Transverse colon (tissue), 4 donors: ENCODE measurements around the gene AMBP. TPM values are rescaled to one million over a fixed set of nuclear protein-coding genes. Genes with fewer than 3 reads are reported as not detected.

ENCODE experiments used
- DNase-seq: peaks from one replicate; pipeline ENCODE4 v3.0.0-alpha.2; 2019
- H3K27ac ChIP-seq, 4 donors: fragments of 200-600 bp; sonication (generic); 2 replicates each; pipeline ENCODE4 v1.5.1; 2016 to 2018; ENCODE audit warnings: inconsistent platforms in 4 of 4
- H3K27me3 ChIP-seq: fragments of 200-600 bp; sonication (generic); 2 replicates; pipeline ENCODE4 v1.5.1; 2017; ENCODE audit warnings: inconsistent platforms
- H3K36me3 ChIP-seq, 4 donors: fragments of 200-600 bp; sonication (generic); 2 replicates each; pipeline ENCODE4 v1.5.1; 2017 to 2019; ENCODE audit warnings: inconsistent platforms in 4 of 4
- H3K4me1 ChIP-seq, 4 donors: fragments of 200-600 bp; sonication (generic); 2 replicates each; pipeline ENCODE4 v1.5.1; 2017 to 2020; ENCODE audit warnings: inconsistent platforms in 4 of 4
- H3K4me3 ChIP-seq, 4 donors: fragments of 200-600 bp; sonication (generic); 1 replicate in 1 of 4; 2 replicates in 3 of 4; pipeline versions ENCODE4 v1.5.1 to v1.6.1; 2017 to 2019; ENCODE audit warnings: inconsistent platforms in 4 of 4
- H3K9me3 ChIP-seq, 2 donors: fragments of 200-600 bp; sonication (generic); 2 replicates each; pipeline ENCODE4 v1.5.1; 2017 to 2019; ENCODE audit warnings: inconsistent platforms in 2 of 2
- CTCF ChIP-seq, 5 experiments: fragments of 200-600 bp in 3 of 5; fragments of 450-650 bp in 2 of 5; sonication (generic) in 3 of 5; IDR thresholded peaks; 1 replicate in 2 of 5; 2 replicates in 3 of 5; pipeline ENCODE4 v1.5.1; 2016 to 2017; ENCODE audit warnings: antibody characterized with exemption in 5 of 5, inconsistent platforms in 3 of 5, mild to moderate bottlenecking in 2 of 5, moderate library complexity in 1 of 5
- EP300 ChIP-seq: sonication (generic); formaldehyde crosslinking; IDR thresholded peaks from one replicate; pipeline ENCODE4 v1.6.1; 2017; ENCODE audit warnings: antibody characterized with exemption, low read depth
- POLR2A ChIP-seq: fragments of 450-650 bp; IDR thresholded peaks from one replicate; pipeline ENCODE4 v1.6.1; 2016; ENCODE audit warnings: antibody characterized with exemption, mild to moderate bottlenecking, moderate library complexity
- POLR2AphosphoS5 ChIP-seq, 3 donors: sonication (generic); formaldehyde crosslinking; IDR thresholded peaks; one replicate each; pipeline ENCODE4 v1.6.1; 2016; ENCODE audit warnings: antibody characterized with exemption in 3 of 3
- WGBS, 2 donors: methylation state at CpG; one replicate each; pipeline ENCODE4 v1.1.5; 2018; ENCODE audit warnings: low coverage in 1 of 2; 5-methylcytosine and 5-hydroxymethylcytosine counted together
- in situ Hi-C, 4 donors: fragments of 200-750 bp; cut with MboI; loops; one replicate each; pipeline versions ENCODE4 v1.15.0 to v1.15.1; 2017; ENCODE audit warnings: low sequenced_read_pairs in 3 of 4, low pct_ligation_motif_present in 1 of 4, low pct_unique_long_range_greater_than_20kb in 1 of 4
- intact Hi-C: fragments of 100-400 bp; cut with DNase I; formaldehyde crosslinking; loops from one replicate; pipeline ENCODE4 v1.15.1; 2023; ENCODE audit warnings: low total_unique reads
- total RNA-seq, 4 donors: library from RNA; depleted of rRNA; stranded (reverse); fragments of >200 nt; gene quantifications; one replicate each; pipeline ENCODE4 v1.1.0, GENCODE V29; 2016

The AMBP gene
- total RNA-seq, 4 donors from 2014 or later: 0.96 TPM; not detected in 3

GRCh38 chr9:114026335-114026734, 51.8 kb downstream of the AMBP start:
- H3K27me3 ChIP-seq: no peaks in the 10 kb centered on the region
- intact Hi-C loops: no loop called here

GRCh38 chr9:114025760-114026159, 52.3 kb downstream of the AMBP start:
- H3K9me3 ChIP-seq: peaks cover 11 to 15% of the 10 kb centered on the region in 2 donors
- WGBS, 2 donors: 94% methylated on average over 5 of the region's 5 CpGs; no CpG with 5 or more reads in 1 of the 2 donors
- peaks cover 0 to 6% (median 0%) of the 10 kb centered on the region in 4 donors for H3K4me1 ChIP-seq
- TF ChIP-seq POLR2AphosphoS5 (IDR thresholded peaks at IDR 0.05) (no peak), POLR2A (no peak), EP300 (no peak), CTCF (IDR thresholded peaks at IDR 0.05) (no peak)
- H3K36me3 ChIP-seq: peaks cover 0 to 21% (median 0%) of the 10 kb centered on the region in 4 donors
- in situ Hi-C loops: loop anchor here in 2 of 4 donors (25.0 kb wide), 2 partner anchors 163 to 213 kb away; no protein-coding TSS in a partner anchor
- no peak for DNase-seq
- intact Hi-C loops: no loop called here
- no peak overlapping the region for H3K4me3 ChIP-seq
- no peaks in the 10 kb centered on the region for H3K27me3 ChIP-seq
- no peak overlapping the region for H3K27ac ChIP-seq

More at GRCh38 chr9:114026335-114026734, 51.8 kb downstream of the AMBP start:
- Histone ChIP-seq H3K4me1 (peaks cover 0 to under 1% (median 0%) of the 10 kb centered on the region in 4 donors), H3K27ac (no peak overlapping the region), H3K4me3 (no peak overlapping the region), H3K9me3 (peaks cover 11 to 15% of the 10 kb centered on the region in 2 donors), H3K36me3 (peaks cover 0 to 21% (median 0%) of the 10 kb centered on the region in 4 donors)
- 97 to 100% methylated on average over 2 to 3 of the region's 4 CpGs for WGBS, 2 donors
- TF ChIP-seq CTCF (IDR thresholded peaks at IDR 0.05) (no peak), EP300 (no peak), POLR2A (no peak), POLR2AphosphoS5 (IDR thresholded peaks at IDR 0.05) (no peak)
- no peak for DNase-seq
- in situ Hi-C loops: loop anchor here in 2 of 4 donors (25.0 kb wide), 2 partner anchors 164 to 214 kb away; no protein-coding TSS in a partner anchor

- H3K27ac ChIP-seq: no peak overlapping the region
- in situ Hi-C loops: loop anchor here in 2 of 4 donors (25.0 kb wide), 2 partner anchors 163 to 213 kb away; no protein-coding TSS in a partner anchor
- H3K4me3 ChIP-seq: no peak overlapping the region
- peaks cover 11 to 15% of the 10 kb centered on the region in 2 donors for H3K9me3 ChIP-seq
- 80 to 81% methylated on average over 3 of the region's 3 CpGs for WGBS, 2 donors
- TF ChIP-seq EP300 (no peak), CTCF (IDR thresholded peaks at IDR 0.05) (no peak), POLR2A (no peak), POLR2AphosphoS5 (IDR thresholded peaks at IDR 0.05) (no peak)
- peaks cover 0 to 21% (median 0%) of the 10 kb centered on the region in 4 donors for H3K36me3 ChIP-seq
- no peaks in the 10 kb centered on the region for H3K27me3 ChIP-seq
- peaks cover 0 to 7% (median 0%) of the 10 kb centered on the region in 4 donors for H3K4me1 ChIP-seq
- intact Hi-C loops: no loop called here
- DNase-seq: no peak
These were observed 52.8 kb downstream of the AMBP start for GRCh38 chr9:114025196-114025753.

- WGBS, 2 donors: 85 to 88% methylated on average over 1 of the region's 1 CpG
- peaks cover 0 to 7% (median 0%) of the 10 kb centered on the region in 4 donors for H3K4me1 ChIP-seq
- H3K36me3 ChIP-seq: peaks cover 0 to 19% (median 0%) of the 10 kb centered on the region in 4 donors
- H3K4me3 ChIP-seq: no peak overlapping the region
- in situ Hi-C loops: no loop called here
- TF ChIP-seq EP300: no peak
- no peak for TF ChIP-seq POLR2AphosphoS5 (IDR thresholded peaks at IDR 0.05)
- no peak for TF ChIP-seq CTCF (IDR thresholded peaks at IDR 0.05)
- no peak for TF ChIP-seq POLR2A
- intact Hi-C loops: no loop called here
- no peaks in the 10 kb centered on the region for H3K27me3 ChIP-seq
- H3K27ac ChIP-seq: no peak overlapping the region
- no peak for DNase-seq
- peaks cover 11 to 15% of the 10 kb centered on the region in 2 donors for H3K9me3 ChIP-seq
These were observed 54.1 kb downstream of the AMBP start for GRCh38 chr9:114023961-114024360.
